GM12865 (cell line): ENCODE data around the gene SNIP1.
"Not testable (repeated sequence)": the region's sequence is repeated elsewhere in the genome, so short reads cannot be mapped to it uniquely, and the experiment has no call there.

Source experiments
- DNase-seq: peaks from one replicate; pipeline ENCODE4 v3.0.0; 2010; ENCODE audit warnings: low read depth
- H3K4me3 ChIP-seq: 2 replicates; pipeline ENCODE4 v1.5.1; 2011; ENCODE audit warnings: mild to moderate bottlenecking, low read depth, low read length, control low read depth
- TF ChIP-seq, protein P1 (sequence below): IDR thresholded peaks from 2 replicates; pipeline ENCODE4 v1.5.1; 2011; ENCODE audit warnings: low read length, control low read depth, low read depth, inconsistent platforms; ENCODE audit not compliant: insufficient read depth; ENCODE audit errors: missing control alignments

Gene SNIP1

DNA sequence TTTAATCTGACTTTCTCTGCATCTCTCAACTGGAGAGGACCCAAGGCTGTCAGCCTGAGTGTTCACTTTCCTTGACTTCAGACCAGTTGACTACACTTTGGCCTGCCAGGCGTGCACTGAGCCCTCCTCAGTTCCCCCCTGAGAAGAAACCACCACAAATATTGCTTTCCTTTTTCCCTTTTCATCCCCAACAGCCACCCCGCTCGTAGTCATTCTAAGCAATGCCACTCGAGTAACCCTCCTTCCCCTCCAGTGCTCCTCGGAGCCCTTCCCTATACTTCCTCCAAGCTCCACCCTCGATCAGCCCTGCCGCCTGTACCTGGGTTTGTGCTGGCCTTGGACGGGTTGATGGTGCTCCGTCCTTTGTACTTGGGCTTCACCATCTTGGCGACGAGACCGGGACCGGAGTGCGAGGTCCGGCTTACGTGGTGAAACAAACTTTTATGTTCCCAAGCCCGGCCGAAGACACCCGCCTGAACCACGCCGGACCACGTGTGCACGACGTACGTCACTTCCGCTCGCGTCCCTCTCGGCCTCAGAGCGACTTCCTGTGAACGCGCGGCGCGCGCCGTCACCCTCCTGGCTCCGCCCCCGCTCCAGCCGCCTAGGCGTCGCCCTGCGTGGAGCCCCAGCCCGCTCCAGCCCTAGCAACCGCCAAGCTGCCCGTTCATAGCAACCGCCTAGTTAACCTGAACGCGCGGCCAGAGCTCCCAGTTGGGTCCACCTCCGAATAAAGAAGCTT is 41.5 kb upstream of the SNIP1 start, which contains the start of gene GNL2:
GNL2 (minus strand) TSS at position 498 of the 742 bp plus-strand sequence; CDS start at position 383, 115 bp downstream.
- TF ChIP-seq, protein P1, sequence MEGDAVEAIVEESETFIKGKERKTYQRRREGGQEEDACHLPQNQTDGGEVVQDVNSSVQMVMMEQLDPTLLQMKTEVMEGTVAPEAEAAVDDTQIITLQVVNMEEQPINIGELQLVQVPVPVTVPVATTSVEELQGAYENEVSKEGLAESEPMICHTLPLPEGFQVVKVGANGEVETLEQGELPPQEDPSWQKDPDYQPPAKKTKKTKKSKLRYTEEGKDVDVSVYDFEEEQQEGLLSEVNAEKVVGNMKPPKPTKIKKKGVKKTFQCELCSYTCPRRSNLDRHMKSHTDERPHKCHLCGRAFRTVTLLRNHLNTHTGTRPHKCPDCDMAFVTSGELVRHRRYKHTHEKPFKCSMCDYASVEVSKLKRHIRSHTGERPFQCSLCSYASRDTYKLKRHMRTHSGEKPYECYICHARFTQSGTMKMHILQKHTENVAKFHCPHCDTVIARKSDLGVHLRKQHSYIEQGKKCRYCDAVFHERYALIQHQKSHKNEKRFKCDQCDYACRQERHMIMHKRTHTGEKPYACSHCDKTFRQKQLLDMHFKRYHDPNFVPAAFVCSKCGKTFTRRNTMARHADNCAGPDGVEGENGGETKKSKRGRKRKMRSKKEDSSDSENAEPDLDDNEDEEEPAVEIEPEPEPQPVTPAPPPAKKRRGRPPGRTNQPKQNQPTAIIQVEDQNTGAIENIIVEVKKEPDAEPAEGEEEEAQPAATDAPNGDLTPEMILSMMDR, result no peak
- peak within 1 kb of the TSS; percentile 96 for H3K4me3 ChIP-seq
- peak; percentile 96 for DNase-seq

DNA sequence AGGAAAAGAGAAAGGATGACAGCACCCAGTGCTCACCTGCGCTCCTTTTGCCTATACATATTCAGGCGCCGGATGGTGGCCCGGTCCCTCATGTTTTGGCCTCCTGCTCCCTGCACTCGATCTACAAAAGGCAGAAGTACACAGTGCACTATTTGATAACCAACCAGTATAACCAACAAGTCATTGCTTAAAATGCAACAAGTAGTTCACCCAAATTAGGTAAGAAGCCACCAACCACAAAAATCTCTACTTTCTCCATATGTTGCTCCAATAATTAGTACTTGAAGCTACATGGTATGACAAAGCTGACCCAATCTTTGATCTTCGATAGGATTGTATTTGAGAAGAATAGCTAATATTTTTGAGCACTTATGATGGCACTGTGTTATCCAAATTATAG is 39.6 kb upstream of the SNIP1 start:
- no peak overlapping the region for H3K4me3 ChIP-seq
- TF ChIP-seq, protein P1, result no peak
- DNase-seq, result no peak

DNA sequence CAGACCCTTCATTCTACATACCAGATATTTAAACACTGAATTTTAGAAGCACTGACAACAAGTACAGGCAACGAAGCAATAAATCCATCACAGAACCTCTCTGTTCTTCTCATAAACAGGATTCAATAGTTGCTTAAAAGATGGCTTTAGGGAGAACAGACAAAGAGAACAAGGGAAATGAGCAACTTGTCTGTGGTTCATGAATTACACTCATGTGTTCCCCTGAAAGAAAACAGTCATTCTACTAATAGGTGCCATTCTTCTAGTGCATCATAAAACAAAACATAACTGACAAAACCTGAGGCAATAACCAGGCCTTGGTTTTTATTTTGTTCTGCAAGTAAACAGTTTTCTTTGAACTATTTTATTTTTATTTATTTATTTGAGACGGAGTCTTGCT is 34.8 kb upstream of the SNIP1 start:
- TF ChIP-seq, protein P1, result no peak
- DNase-seq, result no peak
- no peak overlapping the region for H3K4me3 ChIP-seq

DNA sequence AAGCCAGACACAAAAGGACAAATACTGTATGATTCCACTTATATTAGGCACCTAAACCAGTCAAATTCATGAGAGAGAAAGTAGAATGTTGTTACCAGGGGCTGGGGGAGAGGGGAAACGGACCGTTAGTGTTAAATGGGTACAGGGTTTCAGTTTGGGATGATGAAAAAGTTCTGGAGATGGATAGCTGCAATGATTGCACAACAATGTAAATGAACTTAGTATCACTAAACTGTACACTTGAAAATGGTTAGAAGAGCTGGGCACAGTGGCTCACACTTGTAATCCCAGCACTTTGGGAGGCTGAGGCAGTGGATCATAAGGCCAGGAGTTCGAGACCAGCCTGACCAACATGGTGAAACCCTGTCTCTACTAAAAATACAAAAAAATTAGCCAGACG is 30.5 kb upstream of the SNIP1 start:
- not testable (repeated sequence) for H3K4me3 ChIP-seq

DNA sequence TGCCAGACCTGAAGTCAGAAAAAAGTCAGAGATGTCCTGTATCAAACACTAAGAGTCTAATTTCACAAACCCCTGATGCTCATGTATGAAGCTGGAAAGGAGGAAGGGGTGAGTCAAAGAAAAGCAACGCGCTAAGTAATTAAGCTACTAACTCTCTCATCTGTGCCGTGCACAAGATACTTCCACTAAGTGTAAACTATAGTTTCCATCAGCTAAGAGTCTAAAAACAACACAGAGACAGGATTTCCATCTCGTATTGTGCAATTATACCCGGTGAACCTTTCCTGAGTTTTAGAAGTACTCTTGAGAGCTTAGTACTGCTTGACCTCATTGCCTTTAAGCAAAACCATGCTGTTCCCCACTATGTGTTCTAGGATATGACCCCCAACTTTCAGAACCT is 21.6 kb upstream of the SNIP1 start:
- H3K4me3 ChIP-seq, result no peak overlapping the region
- TF ChIP-seq, protein P1, result no peak

More for the DNA sequence above, 30.5 kb upstream of the SNIP1 start:
- not testable (repeated sequence) for DNase-seq

DNA sequence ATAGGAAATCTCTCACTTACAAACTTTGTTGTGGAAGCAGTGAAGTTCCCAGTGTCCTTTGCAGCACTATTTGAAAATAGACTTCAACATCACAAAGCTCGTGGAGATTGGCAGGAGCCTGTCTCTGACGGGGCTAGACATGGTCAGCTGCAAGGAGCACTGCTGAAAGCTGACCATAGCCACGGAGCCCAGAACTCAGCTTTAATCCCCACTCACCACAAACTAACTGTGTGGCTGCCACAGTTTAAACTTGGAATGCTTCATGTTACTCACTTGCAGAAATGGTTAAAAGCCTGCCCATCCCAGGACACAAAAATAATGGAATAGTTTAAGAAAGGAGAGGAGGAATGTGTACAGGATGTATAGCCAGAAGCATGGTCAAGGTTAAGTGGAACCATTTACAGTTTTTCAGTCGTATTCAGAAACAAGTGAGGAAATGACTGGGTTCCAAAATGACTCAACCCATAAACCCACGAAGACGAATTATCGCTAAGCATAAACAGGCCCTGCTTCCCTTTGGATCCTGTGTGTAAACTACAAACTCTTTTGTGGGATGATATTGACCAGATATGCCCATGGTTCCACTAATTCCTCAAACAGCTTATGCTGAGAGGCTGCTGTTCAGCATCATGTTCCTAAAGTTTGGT is 20.9 kb upstream of the SNIP1 start:
- H3K4me3 ChIP-seq, result no peak overlapping the region
- TF ChIP-seq, protein P1, result no peak
- DNase-seq, result peak; percentile 14

More for the DNA sequence above, 21.6 kb upstream of the SNIP1 start:
- DNase-seq, result no peak

DNA sequence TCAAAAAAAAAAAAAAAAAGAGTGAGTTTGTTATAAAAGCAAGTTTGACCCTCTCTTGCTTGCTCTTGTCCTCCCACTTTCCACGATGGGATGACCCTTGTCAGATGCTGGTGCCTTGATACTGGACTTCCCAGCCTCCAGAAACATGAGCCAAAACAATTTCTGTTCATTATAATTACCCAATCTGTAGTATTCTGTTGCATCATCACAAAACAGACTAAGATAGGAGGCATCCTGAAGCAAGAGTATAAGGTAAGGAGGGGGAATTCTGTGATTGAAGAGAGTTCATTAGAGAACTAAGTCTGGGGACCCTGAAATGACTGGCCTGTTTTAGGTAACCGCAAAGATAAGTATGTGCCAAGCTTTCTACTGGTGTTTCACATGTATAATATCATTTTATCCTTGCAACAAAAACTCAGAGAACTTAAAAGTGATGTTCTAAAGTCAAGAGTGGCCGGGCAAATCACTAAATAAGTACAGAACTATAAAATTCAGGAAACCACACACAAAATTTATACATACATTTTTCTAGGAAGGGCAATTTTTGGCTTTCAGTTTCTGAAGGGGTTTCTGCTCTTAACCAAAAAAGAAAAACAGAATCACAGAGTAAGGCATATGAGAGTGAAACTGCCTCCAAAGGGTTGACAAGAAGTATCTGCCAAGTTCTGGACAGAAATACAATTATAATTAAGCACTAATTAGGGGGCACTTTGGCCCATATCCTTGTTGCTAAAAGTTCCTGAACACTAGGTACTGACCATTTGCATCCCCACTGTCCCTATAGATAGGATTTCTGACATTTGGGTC is 16.6 kb upstream of the SNIP1 start:
- no peak overlapping the region for H3K4me3 ChIP-seq
- DNase-seq, result no peak
- TF ChIP-seq, protein P1, result no peak
